H9 (cell line): ENCODE data around the gene CDCP2. TPM values are rescaled to one million over a fixed set of nuclear protein-coding genes. Genes with fewer than 3 reads are reported as not detected.

Experiments used
- DNase-seq: peaks from one replicate; pipeline ENCODE4 v3.0.0-alpha.2; 2017
- H2AFZ ChIP-seq: one replicate; pipeline ENCODE4 v1.6.1; 2013; ENCODE audit warnings: mild to moderate bottlenecking, low read length, control low read depth, moderate library complexity
- H2AK5ac ChIP-seq: 2 replicates; pipeline ENCODE4 v1.6.1; 2013; ENCODE audit warnings: low read length, control low read depth, mixed read lengths; ENCODE audit not compliant: insufficient read length
- H2BK120ac ChIP-seq: one replicate; pipeline ENCODE4 v1.6.1; 2013; ENCODE audit warnings: low read depth, mild to moderate bottlenecking, low read length, control low read depth, inconsistent platforms; ENCODE audit not compliant: poor library complexity, severe bottlenecking
- H2BK12ac ChIP-seq: 2 replicates; pipeline ENCODE4 v1.6.1; 2013; ENCODE audit warnings: low read length, control low read depth, mixed read lengths, low read depth; ENCODE audit not compliant: insufficient read length
- H2BK15ac ChIP-seq: 2 replicates; pipeline ENCODE4 v1.6.1; 2013; ENCODE audit warnings: low read depth, low read length, control low read depth
- H2BK20ac ChIP-seq: one replicate; pipeline ENCODE4 v1.6.1; 2013; ENCODE audit warnings: low read depth, mild to moderate bottlenecking, low read length, control low read depth, inconsistent platforms; ENCODE audit not compliant: poor library complexity, severe bottlenecking
- H2BK5ac ChIP-seq: 2 replicates; pipeline ENCODE4 v1.6.1; 2013; ENCODE audit warnings: low read length, control low read depth, mixed read lengths; ENCODE audit not compliant: insufficient read length
- H3K14ac ChIP-seq: 2 replicates; pipeline ENCODE4 v1.6.1; 2013; ENCODE audit warnings: low read length, control low read depth; ENCODE audit not compliant: insufficient read depth
- H3K18ac ChIP-seq: 2 replicates; pipeline ENCODE4 v1.6.1; 2013; ENCODE audit warnings: low read depth, mild to moderate bottlenecking, mixed read lengths, low read length, control low read depth; ENCODE audit not compliant: insufficient read length
- H3K23ac ChIP-seq: 2 replicates; pipeline ENCODE4 v1.6.1; 2013; ENCODE audit warnings: low read length, control low read depth, mixed read lengths, low read depth; ENCODE audit not compliant: insufficient read length
- H3K23me2 ChIP-seq: 2 replicates; pipeline ENCODE4 v1.6.1; 2013; ENCODE audit warnings: low read depth, mild to moderate bottlenecking, mixed read lengths, low read length, control low read depth; ENCODE audit not compliant: insufficient read length, poor library complexity, severe bottlenecking
- H3K27ac ChIP-seq: 2 replicates; pipeline ENCODE4 v1.5.1; 2013; ENCODE audit warnings: low read length, control low read depth, mixed read lengths, low read depth; ENCODE audit not compliant: insufficient read length
- H3K27me3 ChIP-seq: 2 replicates; pipeline ENCODE4 v1.6.1; 2013; ENCODE audit warnings: low read length, control low read depth, inconsistent platforms; ENCODE audit not compliant: insufficient read depth
- H3K4ac ChIP-seq: 2 replicates; pipeline ENCODE4 v1.6.1; 2013; ENCODE audit warnings: low read depth, mild to moderate bottlenecking, control low read depth, inconsistent platforms, low read length, moderate library complexity
- H3K4me1 ChIP-seq: 2 replicates; pipeline ENCODE4 v1.6.1; 2013; ENCODE audit warnings: low read length, control low read depth, inconsistent platforms; ENCODE audit not compliant: insufficient read depth
- H3K4me2 ChIP-seq: 2 replicates; pipeline ENCODE4 v1.6.1; 2013; ENCODE audit warnings: low read length, control low read depth, mixed read lengths; ENCODE audit not compliant: insufficient read length, insufficient read depth
- H3K56ac ChIP-seq: 2 replicates; pipeline ENCODE4 v1.6.1; 2013; ENCODE audit warnings: low read depth, mild to moderate bottlenecking, mixed read lengths, low read length, control low read depth; ENCODE audit not compliant: insufficient read length
- H3K79me1 ChIP-seq: 2 replicates; pipeline ENCODE4 v1.6.1; 2013; ENCODE audit warnings: low read depth, mild to moderate bottlenecking, moderate library complexity, low read length, control low read depth, inconsistent platforms; ENCODE audit not compliant: insufficient read depth, poor library complexity, severe bottlenecking
- H3K79me2 ChIP-seq: 2 replicates; pipeline ENCODE4 v1.6.1; 2013; ENCODE audit warnings: low read length, control low read depth, inconsistent platforms; ENCODE audit not compliant: insufficient read depth
- H3K9ac ChIP-seq: 2 replicates; pipeline ENCODE4 v1.6.1; 2013; ENCODE audit warnings: low read length, control low read depth, mixed read lengths; ENCODE audit not compliant: insufficient read length; ENCODE audit errors: extremely low read depth
- H3K9me3 ChIP-seq: one replicate; pipeline ENCODE4 v1.6.1; 2013; ENCODE audit warnings: low read depth, low read length, inconsistent platforms; ENCODE audit not compliant: control insufficient read depth
- H3T11ph ChIP-seq: one replicate; pipeline ENCODE4 v1.6.1; 2013; ENCODE audit warnings: mild to moderate bottlenecking, low read length, control low read depth, inconsistent platforms
- H4K20me1 ChIP-seq: one replicate; pipeline ENCODE4 v1.6.1; 2013; ENCODE audit not compliant: control insufficient read depth, insufficient read length, insufficient read depth
- H4K5ac ChIP-seq: 2 replicates; pipeline ENCODE4 v1.6.1; 2013; ENCODE audit warnings: low read depth, mild to moderate bottlenecking, mixed read lengths, low read length, control low read depth; ENCODE audit not compliant: insufficient read length
- H4K8ac ChIP-seq: replicated peaks from 2 replicates; pipeline ENCODE4 v1.6.1; 2013; ENCODE audit warnings: low read length, control low read depth, mixed read lengths, low read depth; ENCODE audit not compliant: insufficient read length
- H4K91ac ChIP-seq: 2 replicates; pipeline ENCODE4 v1.6.1; 2013; ENCODE audit warnings: low read depth, mild to moderate bottlenecking, moderate library complexity, mixed read lengths, low read length, control low read depth; ENCODE audit not compliant: insufficient read length
- H3K27ac Mint-ChIP-seq, 3 experiments: 2 replicates in 2 of 3; 3 replicates in 1 of 3; pipeline ENCODE4 v1.8.0; 2020 to 2021; ENCODE audit warnings: mixed read lengths in 3 of 3, mild to moderate bottlenecking in 1 of 3, moderate library complexity in 1 of 3
- H3K27me3 Mint-ChIP-seq: 2 replicates; pipeline ENCODE4 v1.8.0; 2021; ENCODE audit warnings: low read depth, mild to moderate bottlenecking, moderate library complexity, mixed read lengths
- H3K36me3 Mint-ChIP-seq, 3 experiments: 2 replicates in 2 of 3; 3 replicates in 1 of 3; pipeline ENCODE4 v1.8.0; 2020 to 2021; ENCODE audit warnings: low read depth in 3 of 3, mixed read lengths in 3 of 3; ENCODE audit not compliant: insufficient read depth in 1 of 3
- H3K4me1 Mint-ChIP-seq, 2 experiments: 2 replicates each; pipeline ENCODE4 v1.8.0; 2020; ENCODE audit warnings: mixed read lengths in 2 of 2
- H3K4me3 Mint-ChIP-seq, 2 experiments: 2 replicates in 1 of 2; 3 replicates in 1 of 2; pipeline ENCODE4 v1.8.0; 2020 to 2021; ENCODE audit warnings: mild to moderate bottlenecking in 2 of 2, mixed read lengths in 2 of 2, moderate library complexity in 1 of 2
- H3K9me3 Mint-ChIP-seq, 2 experiments: 2 replicates in 1 of 2; 3 replicates in 1 of 2; pipeline ENCODE4 v1.8.0; 2020; ENCODE audit warnings: mild to moderate bottlenecking in 2 of 2, mixed read lengths in 2 of 2, moderate library complexity in 1 of 2
- WGBS: extraction: QIAGEN DNeasy Blood & Tissue Kit; methylation state at CpG from one replicate; pipeline ENCODE4 v1.1.7; 2013; ENCODE audit warnings: missing lambda C conversion rate, low lambda C conversion rate, mixed read lengths; ENCODE audit not compliant: insufficient read length; ENCODE audit errors: extremely low coverage; 5-methylcytosine and 5-hydroxymethylcytosine counted together
- total RNA-seq: library from RNA; stranded (reverse); gene quantifications from 2 replicates; pipeline ENCODE4 v1.2.1, GENCODE V29; 2021
- TF ChIP-seq, protein P1 (sequence below): fragments of 200-600 bp; sonication (generic); conservative IDR thresholded peaks from 3 replicates; pipeline ENCODE4 v1.8.0; 2021; ENCODE audit warnings: antibody characterized with exemption, mild to moderate bottlenecking

The CDCP2 gene
- total RNA-seq, 1 experiment from 2014 or later = not detected

GRCh38 chr1:54096227-54096876, 56.4 kb downstream of the CDCP2 start:
- H3K27me3 ChIP-seq = no peaks in the 10 kb centered on the region
- no CpG with 5 or more reads among the region's 25 CpGs for WGBS
- H2AK5ac ChIP-seq = no peak overlapping the region
- H4K8ac ChIP-seq = no peak overlapping the region
- no peak overlapping the region for H2BK5ac ChIP-seq
- no peak overlapping the region for H4K91ac ChIP-seq
- H2BK12ac ChIP-seq = no peak overlapping the region
- Mint-ChIP-seq H3K36me3 (peaks cover 0 to 1% (median 0%) of the 10 kb centered on the region in 3 experiments; a peak in 2 of 7 replicates), H3K9me3 (no peaks in the 10 kb centered on the region), H3K27ac (peak overlapping the region in 1 of 3 experiments; percentile 62; a peak in 3 of 7 replicates), H3K4me3 (no peak overlapping the region), H3K27me3 (no peaks in the 10 kb centered on the region; the same call in 1 of the 2 replicates), H3K4me1 (peaks cover 5 to 10% of the 10 kb centered on the region in 2 experiments; a peak in 3 of 4 replicates)
- H3K4ac ChIP-seq = no peak overlapping the region
- H2BK15ac ChIP-seq = no peak overlapping the region
- no peaks in the 10 kb centered on the region for H3K9me3 ChIP-seq
- DNase-seq = no peak
- H3K23me2 ChIP-seq = no peaks in the 10 kb centered on the region
- no peaks in the 10 kb centered on the region for H3K79me2 ChIP-seq
- H3K56ac ChIP-seq = no peak overlapping the region
- H2AFZ ChIP-seq = no peak overlapping the region
- H3K4me2 ChIP-seq = no peak overlapping the region
- no peak overlapping the region for H3K27ac ChIP-seq
- H3K4me1 ChIP-seq = no peaks in the 10 kb centered on the region
- no peak overlapping the region for H3K9ac ChIP-seq
- H3K18ac ChIP-seq = no peak overlapping the region
- no peak overlapping the region for H3T11ph ChIP-seq
- no peaks in the 10 kb centered on the region for H4K20me1 ChIP-seq
- no peak overlapping the region for H2BK20ac ChIP-seq
- H4K5ac ChIP-seq = no peak overlapping the region
- TF ChIP-seq, protein P1, sequence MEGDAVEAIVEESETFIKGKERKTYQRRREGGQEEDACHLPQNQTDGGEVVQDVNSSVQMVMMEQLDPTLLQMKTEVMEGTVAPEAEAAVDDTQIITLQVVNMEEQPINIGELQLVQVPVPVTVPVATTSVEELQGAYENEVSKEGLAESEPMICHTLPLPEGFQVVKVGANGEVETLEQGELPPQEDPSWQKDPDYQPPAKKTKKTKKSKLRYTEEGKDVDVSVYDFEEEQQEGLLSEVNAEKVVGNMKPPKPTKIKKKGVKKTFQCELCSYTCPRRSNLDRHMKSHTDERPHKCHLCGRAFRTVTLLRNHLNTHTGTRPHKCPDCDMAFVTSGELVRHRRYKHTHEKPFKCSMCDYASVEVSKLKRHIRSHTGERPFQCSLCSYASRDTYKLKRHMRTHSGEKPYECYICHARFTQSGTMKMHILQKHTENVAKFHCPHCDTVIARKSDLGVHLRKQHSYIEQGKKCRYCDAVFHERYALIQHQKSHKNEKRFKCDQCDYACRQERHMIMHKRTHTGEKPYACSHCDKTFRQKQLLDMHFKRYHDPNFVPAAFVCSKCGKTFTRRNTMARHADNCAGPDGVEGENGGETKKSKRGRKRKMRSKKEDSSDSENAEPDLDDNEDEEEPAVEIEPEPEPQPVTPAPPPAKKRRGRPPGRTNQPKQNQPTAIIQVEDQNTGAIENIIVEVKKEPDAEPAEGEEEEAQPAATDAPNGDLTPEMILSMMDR = no peak
- H3K14ac ChIP-seq = no peak overlapping the region
- H3K23ac ChIP-seq = no peak overlapping the region
- no peak overlapping the region for H2BK120ac ChIP-seq
- no peaks in the 10 kb centered on the region for H3K79me1 ChIP-seq
